GM12878 (cell line): ENCODE data around the gene NUB1. TPM values are rescaled to one million over a fixed set of nuclear protein-coding genes. Genes with fewer than 3 reads are reported as not detected.

Experiments used
- ATAC-seq: fragments of 200-7000 bp; cut with Tn5 transposase; 3 replicates; pipeline ENCODE4 v1.9.1; 2020; ENCODE audit warnings: mild to moderate bottlenecking, moderate library complexity
- BruUV-seq: library from RNA; stranded (reverse); fragments of 400-500 nt; replicated peaks from 2 replicates; lab custom pipeline; 2021; lab: Mats Ljungman, UMichigan
- CTCF ChIA-PET: fragments of 300-600 bp; sonication (Branson Sonifier 250); formaldehyde crosslinking; extraction: SDS; loops from one replicate; lab custom pipeline; 2021; ENCODE audit warnings: inconsistent platforms; lab: Yijun Ruan, JAX
- POLR2A ChIA-PET: fragments of 350-600 bp; formaldehyde crosslinking; extraction: SDS; loops from one replicate; lab custom pipeline; 2021; ENCODE audit warnings: inconsistent platforms; lab: Charles Lee
- RAD21 ChIA-PET: fragments of 300-600 bp; sonication (Branson Sonifier 250); formaldehyde crosslinking; loops from one replicate; lab custom pipeline; 2023; ENCODE audit warnings: antibody characterized with exemption; ENCODE audit not compliant: unreplicated experiment; lab: Charles Lee
- SMC1A ChIA-PET: fragments of 300-600 bp; sonication (Branson Sonifier 250); formaldehyde crosslinking; loops from one replicate; lab custom pipeline; 2023; ENCODE audit not compliant: unreplicated experiment, uncharacterized antibody; lab: Charles Lee
- DNase-seq: peaks from one replicate; pipeline ENCODE4 v3.0.0-alpha.2; 2011; ENCODE audit warnings: low read depth, low spot score
- FAIRE-seq: peaks from 3 replicates; lab custom pipeline; 2011; peaks lifted over from hg19 to GRCh38; lab: Jason Lieb, UNC
- H2AFZ ChIP-seq: 2 replicates; pipeline ENCODE4 v1.6.0; 2011; ENCODE audit warnings: low read depth, low read length, control low read depth; ENCODE audit not compliant: control insufficient read depth
- H3K27ac ChIP-seq: 2 replicates; pipeline ENCODE4 v1.5.1; 2011; ENCODE audit warnings: control low read depth; ENCODE audit not compliant: control insufficient read depth, insufficient read depth
- H3K27me3 ChIP-seq, 2 experiments: replicated peaks in 1 of 2; 2 replicates each; pipeline versions ENCODE4 v1.6.0 to v1.6.1; 2011; ENCODE audit warnings: low read length in 1 of 2; ENCODE audit not compliant: control insufficient read depth in 2 of 2, insufficient read depth in 2 of 2
- H3K36me3 ChIP-seq, 2 experiments: 2 replicates each; pipeline ENCODE4 v1.5.1; 2011; ENCODE audit warnings: low read length in 1 of 2; ENCODE audit not compliant: control insufficient read depth in 2 of 2, insufficient read depth in 2 of 2
- H3K4me1 ChIP-seq: 2 replicates; pipeline ENCODE4 v1.6.1; 2011; ENCODE audit warnings: mild to moderate bottlenecking, low read length, moderate library complexity, mixed read lengths; ENCODE audit not compliant: control insufficient read depth, insufficient read depth
- H3K4me2 ChIP-seq: 2 replicates; pipeline ENCODE4 v1.6.0; 2011; ENCODE audit warnings: control low read depth; ENCODE audit not compliant: control insufficient read depth, insufficient read depth
- H3K4me3 ChIP-seq: fragments of 200-600 bp; sonication (generic); 2 replicates; pipeline ENCODE4 v1.5.1; 2016
- H3K79me2 ChIP-seq: 2 replicates; pipeline ENCODE4 v1.6.0; 2011; ENCODE audit warnings: low read length; ENCODE audit not compliant: control insufficient read depth, insufficient read depth
- H3K9ac ChIP-seq: 2 replicates; pipeline ENCODE4 v1.8.0; 2011; ENCODE audit warnings: low read length, control low read depth, mixed read lengths; ENCODE audit not compliant: control insufficient read depth, insufficient read depth
- H3K9me3 ChIP-seq: replicated peaks from 3 replicates; pipeline ENCODE4 v1.5.1; 2011; ENCODE audit warnings: mild to moderate bottlenecking, low read length; ENCODE audit not compliant: control insufficient read depth, insufficient read depth
- H4K20me1 ChIP-seq: 2 replicates; pipeline ENCODE4 v1.6.0; 2011; ENCODE audit not compliant: control insufficient read depth, insufficient read depth
- POLR2AphosphoS2 ChIP-seq: IDR thresholded peaks from 2 replicates; pipeline ENCODE4 v1.6.1; 2011; ENCODE audit warnings: low read depth, mild to moderate bottlenecking, low read length, improper control_type of control experiment, moderate library complexity
- POU2F2 ChIP-seq: IDR thresholded peaks from 3 replicates; pipeline ENCODE4 v1.6.1; 2011; ENCODE audit warnings: low read depth, mild to moderate bottlenecking, low read length, borderline replicate concordance
- WGBS: methylation state at CpG from one replicate; pipeline ENCODE4 v1.1.6; 2016; ENCODE audit warnings: low lambda C conversion rate; ENCODE audit not compliant: insufficient replicate concordance, insufficient coverage; ENCODE audit errors: missing lambda C conversion rate; 5-methylcytosine and 5-hydroxymethylcytosine counted together
- in situ Hi-C: fragments of 300-500 bp; cut with MboI; formaldehyde crosslinking; loops from 9 replicates; pipeline ENCODE4 v1.14.3; 2018; ENCODE audit warnings: mixed read lengths
- intact Hi-C: fragments of 100-400 bp; cut with micrococcal nuclease; formaldehyde crosslinking; loops from one replicate; pipeline ENCODE4 v1.14.2; 2022; ENCODE audit not compliant: unreplicated experiment
- polyA plus RNA-seq, 11 experiments: library from polyadenylated mRNA; depleted of rRNA in 4 of 11; unstranded in 6 of 11; stranded (reverse) in 5 of 11; fragments of >200 nt; fragmentation: Nextera tagmentation in 4 of 11; fragmentation: Illumina TruSeq in 1 of 11; extraction: Ambion mirVana in 4 of 11; extraction: Trizol in 1 of 11; gene quantifications; 1 replicate in 1 of 11; 2 replicates in 10 of 11; pipeline versions ENCODE4 v1.2.1 to v1.2.3, GENCODE V29; 2011 to 2016; ENCODE audit warnings: inconsistent platforms in 2 of 11, missing spikeins in 2 of 11, low read depth in 1 of 11
- total RNA-seq, 4 experiments: library from RNA; depleted of rRNA in 3 of 4; stranded (reverse); fragments of >200 nt in 3 of 4; fragmentation: Illumina TruSeq in 1 of 4; extraction: Trizol in 1 of 4; gene quantifications; 2 replicates each; pipeline versions ENCODE4 v1.2.1 to v1.2.3, GENCODE V29; 2013 to 2021
- TF ChIP-seq, protein P1 (sequence below): fragments of 450-650 bp; formaldehyde crosslinking; IDR thresholded peaks from 2 replicates; pipeline ENCODE4 v1.4.0; 2022; ENCODE audit warnings: mild to moderate bottlenecking, moderate library complexity

The NUB1 gene
- total and polyA plus RNA-seq, 10 of the 15 experiments (the other 5 are each of a cell fraction or from before 2014, with no cell fraction given): 24.1 to 102 (median 49.0) TPM

- Histone ChIP-seq H3K9me3 (no peaks in the 10 kb centered on the region), H3K9ac (no peak overlapping the region), H3K27me3 (no peaks in the 10 kb centered on the region), H3K4me2 (no peak overlapping the region), H3K27ac (no peak overlapping the region), H2AFZ (no peak overlapping the region)
- intact Hi-C loops: no loop called here
- FAIRE-seq: no peak
- in situ Hi-C loops: no loop called here
- 97% methylated on average over 33 of the region's 33 CpGs for WGBS
- TF ChIP-seq POU2F2: no peak
- no peak for TF ChIP-seq POLR2AphosphoS2
- TF ChIP-seq, protein P1, sequence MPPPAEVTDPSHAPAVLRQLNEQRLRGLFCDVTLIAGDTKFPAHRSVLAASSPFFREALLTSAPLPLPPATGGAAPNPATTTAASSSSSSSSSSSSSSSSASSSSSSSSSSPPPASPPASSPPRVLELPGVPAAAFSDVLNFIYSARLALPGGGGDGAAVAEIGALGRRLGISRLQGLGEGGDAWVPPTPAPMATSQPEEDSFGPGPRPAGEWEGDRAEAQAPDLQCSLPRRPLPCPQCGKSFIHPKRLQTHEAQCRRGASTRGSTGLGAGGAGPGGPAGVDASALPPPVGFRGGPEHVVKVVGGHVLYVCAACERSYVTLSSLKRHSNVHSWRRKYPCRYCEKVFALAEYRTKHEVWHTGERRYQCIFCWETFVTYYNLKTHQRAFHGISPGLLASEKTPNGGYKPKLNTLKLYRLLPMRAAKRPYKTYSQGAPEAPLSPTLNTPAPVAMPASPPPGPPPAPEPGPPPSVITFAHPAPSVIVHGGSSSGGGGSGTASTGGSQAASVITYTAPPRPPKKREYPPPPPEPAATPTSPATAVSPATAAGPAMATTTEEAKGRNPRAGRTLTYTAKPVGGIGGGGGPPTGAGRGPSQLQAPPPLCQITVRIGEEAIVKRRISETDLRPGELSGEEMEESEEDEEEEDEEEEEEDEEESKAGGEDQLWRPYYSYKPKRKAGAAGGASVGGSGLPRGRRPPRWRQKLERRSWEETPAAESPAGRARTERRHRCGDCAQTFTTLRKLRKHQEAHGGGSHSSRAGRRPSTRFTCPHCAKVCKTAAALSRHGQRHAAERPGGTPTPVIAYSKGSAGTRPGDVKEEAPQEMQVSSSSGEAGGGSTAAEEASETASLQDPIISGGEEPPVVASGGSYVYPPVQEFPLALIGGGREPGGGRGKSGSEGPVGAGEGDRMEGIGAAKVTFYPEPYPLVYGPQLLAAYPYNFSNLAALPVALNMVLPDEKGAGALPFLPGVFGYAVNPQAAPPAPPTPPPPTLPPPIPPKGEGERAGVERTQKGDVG (CRISPR knock-in tag): no peak
- TF ChIP-seq, all 136 proteins: peak for 0
- peaks cover 7 to 18% of the 10 kb centered on the region in 2 experiments for H3K36me3 ChIP-seq
- ATAC-seq: no peak
- RAD21 ChIA-PET: no interaction called here
- DNase-seq: no peak
- no TSS peak for BruUV-seq
- POLR2A ChIA-PET: interaction anchor here (0.6 kb wide), 3 partner anchors 142 to 717 kb away, joined by 4 to 6 read pairs (median 4); no protein-coding TSS in a partner anchor
- SMC1A ChIA-PET: no interaction called here
- H3K4me1 ChIP-seq: peaks cover 7% of the 10 kb centered on the region
- H4K20me1 ChIP-seq: no peaks in the 10 kb centered on the region
- H3K4me3 ChIP-seq: no peak overlapping the region
- no peaks in the 10 kb centered on the region for H3K79me2 ChIP-seq
- CTCF ChIA-PET: interaction anchor here (1.4 kb wide), 1 partner anchor 9 kb away, joined by 5 read pairs; no protein-coding TSS in a partner anchor
Observed at GRCh38 chr7:151376218-151376902, 34.7 kb downstream of the NUB1 start.
